ENCODE measurements around the gene DCTN4.

DCTN4 gene

GRCh38 chr5:150778088-150778516, 19.3 kb upstream of the DCTN4 start:
- DNase-seq, result no peak

GRCh38 chr5:150777685-150778084, 18.9 kb upstream of the DCTN4 start:
- DNase-seq, result no peak

GRCh38 chr5:150774145-150774544, 15.3 kb upstream of the DCTN4 start:
- no peak for DNase-seq

GRCh38 chr5:150771034-150771795, 12.4 kb upstream of the DCTN4 start:
- DNase-seq, result no peak

GRCh38 chr5:150766251-150766650, 7.4 kb upstream of the DCTN4 start:
- no peak for DNase-seq

GRCh38 chr5:150765799-150766169, 7.0 kb upstream of the DCTN4 start:
- DNase-seq, result no peak

DNA sequence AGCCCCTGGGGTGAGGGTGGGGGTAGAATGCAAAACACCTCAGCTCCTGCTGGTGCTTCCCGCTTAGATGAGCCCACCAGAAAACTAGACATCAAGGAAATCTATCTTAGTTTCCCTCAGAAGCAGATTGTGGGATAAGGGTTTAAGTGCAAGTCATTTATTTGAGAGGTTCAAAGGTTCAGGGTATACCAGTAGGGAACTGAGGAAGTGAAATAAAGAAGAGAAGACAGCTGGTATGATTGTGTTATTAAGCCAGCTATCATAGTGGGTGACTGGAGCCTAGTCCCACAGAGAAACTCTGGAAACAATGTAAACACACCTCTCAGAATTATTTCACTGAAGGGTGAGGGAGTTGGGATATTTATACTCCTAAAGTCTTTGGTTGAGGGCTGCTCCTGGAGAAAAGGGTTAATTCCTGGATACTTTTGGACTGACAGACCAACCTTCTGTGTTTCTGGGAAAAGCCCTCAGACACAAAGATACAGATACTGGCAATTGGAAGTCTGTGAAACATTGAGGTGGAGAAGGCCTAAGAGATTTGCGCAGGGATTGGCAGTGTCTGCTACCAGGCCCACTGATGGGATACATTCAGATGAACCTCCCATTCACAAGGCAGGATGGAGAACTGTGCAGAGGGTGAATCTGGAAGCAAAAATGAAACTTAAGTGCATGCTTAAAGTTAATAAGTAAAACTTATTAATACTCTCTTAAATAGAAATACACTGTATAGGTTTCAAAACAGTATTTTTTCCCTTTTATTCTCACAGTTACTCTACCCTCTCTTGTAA, 6.4 kb upstream of the DCTN4 start:
- no peak for DNase-seq

- no peak for DNase-seq
Observed at GRCh38 chr5:150764530-150764929, 5.7 kb upstream of the DCTN4 start.

DNA sequence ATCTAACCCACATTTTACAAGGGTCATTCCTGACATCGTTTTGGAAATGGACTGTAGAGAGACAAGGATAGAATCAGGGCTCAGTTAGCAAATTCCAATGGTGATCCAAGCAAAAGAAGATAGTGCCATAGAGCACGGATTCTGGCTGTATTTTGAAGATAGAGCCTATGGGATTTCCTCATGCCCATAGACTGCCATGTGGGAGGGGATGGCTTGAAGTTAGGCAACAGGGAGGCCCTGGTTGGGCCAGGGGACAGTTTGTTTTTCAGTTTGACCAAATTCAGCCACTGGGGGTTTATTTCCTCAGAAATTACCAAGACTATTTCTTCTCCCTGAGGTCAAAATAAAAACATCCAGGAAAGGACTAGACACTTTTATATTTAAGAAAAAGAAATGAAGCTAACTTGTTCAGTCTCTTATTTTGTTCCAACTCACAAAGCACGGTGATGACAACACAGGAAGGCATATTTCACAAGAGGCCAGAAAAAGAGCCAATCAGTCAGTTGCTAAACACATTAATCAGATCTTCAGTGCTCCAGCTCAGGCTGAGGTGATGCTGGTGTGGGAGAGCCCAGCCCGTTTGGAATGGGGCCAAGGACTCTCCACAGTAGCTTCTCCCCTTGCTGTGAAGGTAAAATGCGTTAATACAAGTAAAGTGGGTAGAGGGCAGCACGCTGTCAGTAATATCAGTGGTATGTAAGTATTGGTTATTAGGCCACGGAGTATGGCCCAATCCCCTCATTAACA, 4.4 kb upstream of the DCTN4 start:
- DNase-seq, result no peak

GRCh38 chr5:150762211-150762610, 3.4 kb upstream of the DCTN4 start:
- no peak for DNase-seq

- no peak for DNase-seq
Observed at GRCh38 chr5:150759334-150759583, 442 bp upstream of the DCTN4 start.

- no peak for DNase-seq
Observed at GRCh38 chr5:150758203-150758530, 650 bp downstream of the DCTN4 start.

DNA sequence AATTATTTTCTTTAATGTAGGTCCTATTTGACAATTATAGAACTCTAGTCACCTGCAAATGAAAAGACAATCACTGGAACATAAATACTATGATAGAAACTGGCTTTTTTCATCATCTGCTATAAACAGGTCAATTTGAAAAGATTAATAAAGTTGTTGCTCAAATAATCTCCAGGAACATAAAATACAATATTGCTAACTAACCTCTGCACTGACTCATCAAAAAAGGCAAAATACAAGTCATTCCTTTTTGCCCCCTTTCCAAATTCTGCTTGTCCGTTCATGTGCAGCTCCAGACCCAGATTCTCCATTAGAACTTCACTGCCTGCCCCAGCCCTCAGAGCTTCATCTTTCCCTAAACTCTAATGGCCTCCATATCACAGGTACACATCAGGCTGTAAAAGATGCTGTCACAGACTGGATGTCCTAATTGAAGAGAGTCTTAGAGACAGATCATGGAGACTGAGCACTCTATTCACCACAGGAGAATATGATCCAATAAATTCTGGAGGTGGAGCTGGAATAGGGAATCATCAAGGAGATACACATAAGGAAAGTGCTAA, 1.6 kb downstream of the DCTN4 start:
- DNase-seq, result no peak

DNA sequence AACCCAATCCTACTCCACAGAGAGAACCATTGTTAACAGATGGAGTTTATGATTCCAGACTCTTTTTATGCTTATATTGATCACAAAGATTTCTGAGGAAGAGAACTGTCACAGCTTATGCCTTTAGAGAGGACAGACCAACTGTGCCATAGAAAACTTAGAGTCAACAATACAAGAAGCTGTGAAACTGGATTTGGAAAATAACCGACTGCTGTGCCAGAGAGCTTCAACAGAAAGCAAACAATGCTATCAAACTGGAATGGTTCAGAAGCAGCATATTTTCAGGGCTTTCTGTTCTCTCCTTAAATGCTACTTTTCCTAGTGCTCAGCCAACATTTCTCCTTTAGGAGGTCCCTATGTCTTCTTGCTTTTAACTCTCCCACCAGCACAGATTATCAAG, 5.0 kb downstream of the DCTN4 start:
- DNase-seq, result no peak

DNA sequence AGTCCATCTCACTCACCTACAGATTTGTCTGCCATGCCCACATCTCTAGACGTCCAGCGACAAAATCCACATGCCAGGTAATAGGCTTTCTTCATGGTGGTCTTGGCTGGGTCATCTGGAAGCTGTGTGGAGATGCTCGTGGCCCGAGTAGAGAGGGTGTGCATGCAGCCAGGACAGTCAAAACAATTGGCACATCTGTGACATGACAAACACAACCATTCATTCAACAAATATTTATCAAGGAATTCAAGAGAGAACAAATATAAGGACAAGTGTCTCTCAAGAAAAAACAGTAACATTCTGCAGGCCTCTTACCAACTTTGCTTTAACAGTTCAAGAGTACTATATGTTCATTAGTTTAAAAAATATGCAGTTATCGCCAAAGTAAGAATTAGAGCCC, 5.4 kb downstream of the DCTN4 start:
- DNase-seq, result no peak

DNA sequence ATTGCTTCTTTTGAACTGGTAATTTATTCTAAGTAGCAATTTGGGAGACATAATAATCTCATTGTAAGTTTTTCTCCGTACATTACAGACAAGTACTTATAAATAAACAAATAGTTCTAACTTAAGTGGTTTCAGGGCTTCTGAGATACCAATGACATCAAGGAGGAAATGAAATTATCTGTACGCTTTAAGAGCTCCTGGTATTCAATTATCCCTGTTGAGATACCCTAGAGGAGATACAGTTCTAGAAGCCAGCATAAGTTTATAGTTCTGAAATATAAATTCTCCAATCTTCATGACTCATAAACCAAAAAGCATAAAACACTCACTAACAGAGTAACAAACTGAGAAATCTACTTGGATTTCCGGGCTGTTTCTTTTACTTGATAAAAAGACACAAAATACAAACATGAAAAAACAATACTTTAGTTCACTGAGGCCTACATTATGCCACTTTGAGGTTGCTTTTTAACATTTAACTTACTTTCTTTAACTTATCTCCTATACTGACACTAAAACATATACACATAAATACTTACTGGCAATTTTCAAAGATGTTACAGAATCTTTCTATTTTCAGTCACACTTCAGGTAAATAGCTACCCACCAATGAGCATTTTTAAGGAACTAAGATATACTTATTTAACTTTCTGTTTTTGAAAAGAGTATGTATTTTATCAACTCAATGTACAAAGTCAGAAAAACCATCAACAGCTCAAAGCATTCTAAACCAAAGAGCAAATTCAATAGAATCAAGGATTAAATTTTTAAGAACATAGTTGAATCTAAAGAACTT, 7.5 kb downstream of the DCTN4 start:
- DNase-seq, result no peak

GRCh38 chr5:150750469-150750868, 8.3 kb downstream of the DCTN4 start:
- DNase-seq, result no peak

DNA sequence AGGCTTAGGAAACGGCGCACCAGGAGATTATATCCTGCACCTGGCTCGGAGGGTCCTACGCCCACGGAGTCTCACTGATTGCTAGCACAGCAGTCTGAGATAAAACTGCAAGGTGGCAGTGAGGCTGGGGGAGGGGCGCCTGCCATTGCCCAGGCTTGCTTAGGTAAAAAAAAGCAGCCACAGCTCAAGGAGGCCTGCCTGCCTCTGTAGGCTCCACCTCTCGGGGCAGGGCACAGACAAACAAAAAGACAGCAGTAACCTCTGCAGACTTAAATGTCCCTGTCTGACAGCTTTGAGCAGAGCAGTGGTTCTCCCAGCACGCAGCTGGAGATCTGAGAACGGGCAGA, 15.7 kb downstream of the DCTN4 start:
- peak in 1 of 6 experiments; percentile 3 for DNase-seq

- peak in 1 of 6 experiments; percentile 3 for DNase-seq
Observed at GRCh38 chr5:150742455-150743141, 16.2 kb downstream of the DCTN4 start.

DNA sequence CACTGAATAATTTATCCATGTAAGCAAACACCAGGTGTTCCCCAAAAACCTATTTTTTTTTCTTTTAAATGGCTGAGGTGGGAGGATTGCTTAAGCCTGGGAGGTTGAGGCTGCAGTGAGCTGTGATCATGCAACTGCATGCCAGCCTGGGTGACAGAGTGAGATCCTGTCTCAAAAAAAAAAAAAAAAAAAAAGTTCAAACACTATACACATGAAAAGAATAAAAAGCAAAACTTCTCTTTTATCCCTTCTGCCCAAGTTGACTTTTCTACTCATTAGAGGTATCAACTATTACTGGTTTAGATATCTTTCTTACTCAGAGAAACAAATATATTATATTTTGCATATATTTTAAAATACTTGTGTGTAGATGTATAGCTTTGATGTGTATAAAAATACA, 17.8 kb downstream of the DCTN4 start:
- DNase-seq, result peak in 2 of 6 experiments; percentile 9 to 16

DNA sequence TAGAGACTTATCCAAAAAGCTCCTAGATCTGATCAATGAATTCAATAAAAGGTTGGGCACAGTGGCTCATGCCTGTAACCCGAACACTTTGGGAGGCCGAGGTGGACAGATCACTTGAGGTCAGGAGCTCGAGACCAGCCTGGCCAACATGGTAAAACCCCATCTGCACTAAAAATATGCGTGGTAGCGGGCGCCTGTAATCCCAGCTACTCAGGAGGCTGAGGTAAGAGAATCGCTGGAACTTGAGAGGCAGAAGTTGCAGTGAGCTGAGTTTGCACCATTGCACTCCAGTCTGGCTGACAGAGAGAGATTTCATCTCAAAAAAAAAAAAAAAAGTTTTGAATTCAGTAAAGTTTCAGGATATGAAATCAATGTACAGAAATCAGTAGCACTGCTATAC, 20.0 kb downstream of the DCTN4 start:
- no peak for DNase-seq

- DNase-seq, result no peak
Observed at GRCh38 chr5:150734579-150735384, 24.0 kb downstream of the DCTN4 start.

All from stimulated activated naive CD4-positive, alpha-beta T cell (primary cell).